Activated T-cell treated with anti-CD3 and anti-CD28 coated beads, Interleukin-2, amount 50 U/mL, for 72 hours (primary cell): Measurements from ENCODE around the gene HECA. TPM values are rescaled to one million over a fixed set of nuclear protein-coding genes. Genes with fewer than 3 reads are reported as not detected.

Experiments
- ATAC-seq, 2 donors: fragments of 150-1000 bp; cut with Tn5 transposase; replicated peaks in 1 of 2; 2 replicates each; pipeline ENCODE4 v1.10.0; 2021; ENCODE audit warnings: moderate library complexity in 2 of 2, mild to moderate bottlenecking in 1 of 2
- DNase-seq, 2 donors: peaks; one replicate each; pipeline ENCODE4 v3.0.0; 2021 to 2022; ENCODE audit warnings: mixed read lengths in 1 of 2
- H3K27ac Mint-ChIP-seq: one replicate; pipeline ENCODE4 v1.8.0; 2022; ENCODE audit warnings: mild to moderate bottlenecking, moderate library complexity, mixed read lengths
- H3K27me3 Mint-ChIP-seq: one replicate; pipeline ENCODE4 v1.8.0; 2022; ENCODE audit warnings: low read depth, mixed read lengths
- H3K36me3 Mint-ChIP-seq, 2 donors: one replicate each; pipeline ENCODE4 v1.8.0; 2022; ENCODE audit warnings: mixed read lengths in 2 of 2, mild to moderate bottlenecking in 1 of 2; ENCODE audit not compliant: insufficient read depth in 2 of 2
- H3K4me1 Mint-ChIP-seq: one replicate; pipeline ENCODE4 v1.8.0; 2022; ENCODE audit warnings: low read depth, mixed read lengths
- H3K4me3 Mint-ChIP-seq, 2 donors: one replicate each; pipeline ENCODE4 v1.8.0; 2022; ENCODE audit warnings: mild to moderate bottlenecking in 2 of 2, mixed read lengths in 2 of 2, moderate library complexity in 2 of 2
- H3K9me3 Mint-ChIP-seq, 2 donors: one replicate each; pipeline ENCODE4 v1.8.0; 2022; ENCODE audit warnings: mixed read lengths in 2 of 2
- total RNA-seq, 2 donors: library from RNA; stranded (reverse); gene quantifications; one replicate each; pipeline ENCODE4 v1.2.3, GENCODE V29; 2022

The HECA gene
- total RNA-seq, 2 donors from 2014 or later, result 77.6 to 89.7 TPM

DNA sequence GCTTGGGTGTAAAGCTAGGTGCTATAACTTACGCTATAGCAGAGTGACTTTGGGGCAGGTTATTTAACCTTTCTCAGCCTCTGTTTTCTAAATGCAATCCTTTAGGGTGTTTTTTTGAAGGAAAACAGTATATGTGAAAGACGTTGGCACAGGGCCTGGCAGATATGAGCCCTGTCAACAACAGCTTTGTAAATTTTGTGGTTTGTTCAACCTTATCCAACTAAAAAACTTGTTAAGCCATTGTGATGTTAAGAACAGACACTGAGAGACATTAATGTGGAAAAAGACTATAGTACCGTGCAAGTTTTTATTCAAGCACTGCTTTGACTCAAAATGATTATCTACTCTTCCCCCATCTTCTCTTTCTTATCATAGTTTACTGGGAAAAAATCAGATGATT lies 8.2 kb downstream of the HECA start:
- Mint-ChIP-seq H3K4me1 (peaks cover 90% of the 10 kb centered on the region), H3K4me3 (peak overlapping the region; percentile 82 to 97), H3K27ac (peak overlapping the region; percentile 100), H3K27me3 (no peaks in the 10 kb centered on the region), H3K36me3 (peaks cover 3 to 27% of the 10 kb centered on the region in 2 donors), H3K9me3 (no peaks in the 10 kb centered on the region)
- ATAC-seq (no peak), DNase-seq (no peak)

DNA sequence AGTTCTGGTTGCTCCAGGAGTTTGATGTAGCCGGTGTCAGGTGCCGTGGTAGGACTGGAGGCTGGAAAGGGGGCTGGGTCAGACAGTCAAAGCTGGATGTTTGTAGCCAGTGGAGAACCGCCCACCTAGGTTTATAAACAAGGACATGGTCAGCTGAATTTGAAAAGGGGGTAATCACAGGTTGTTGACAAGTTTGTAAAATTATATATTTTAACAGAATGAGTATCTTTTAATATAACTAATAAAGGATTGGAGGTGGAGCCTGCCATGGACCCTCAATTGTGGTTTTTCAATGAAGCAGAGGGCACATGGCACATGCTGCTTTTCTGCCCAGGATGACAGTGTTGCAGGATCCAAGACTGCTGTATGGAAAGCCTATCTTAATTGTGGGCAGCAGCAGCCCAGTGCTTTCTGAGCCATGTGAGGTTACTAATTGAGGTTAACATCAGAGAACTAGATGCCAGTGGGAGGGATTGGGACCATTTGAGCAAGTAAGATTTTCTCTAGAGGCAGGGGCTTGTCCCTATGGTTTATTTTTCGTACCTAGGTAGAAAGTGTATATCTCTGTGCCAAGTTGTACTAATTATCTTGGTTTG lies 9.7 kb downstream of the HECA start:
- ATAC-seq, result peak; percentile 28 to 32
- H3K36me3 Mint-ChIP-seq, result peaks cover 3 to 24% of the 10 kb centered on the region in 2 donors

DNA sequence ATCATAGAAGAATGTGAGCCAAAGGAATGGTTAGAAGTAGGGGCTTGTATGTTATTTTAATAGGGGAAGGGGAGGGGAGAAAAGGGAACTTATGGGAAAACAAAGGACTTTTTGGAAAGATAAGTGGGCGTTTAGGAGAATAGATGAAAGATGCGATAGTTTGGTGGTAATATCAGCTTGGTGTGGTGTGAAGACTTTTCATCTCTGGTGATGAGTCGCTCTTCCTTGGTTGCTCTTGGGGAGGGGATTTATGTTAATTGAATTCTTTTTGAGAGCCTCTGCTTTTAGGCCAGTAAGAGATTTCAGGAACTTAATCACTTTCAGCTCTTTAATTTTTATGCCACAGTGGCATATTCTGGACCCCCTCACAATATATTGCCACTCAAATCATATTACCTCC lies 10.8 kb downstream of the HECA start:
- H3K36me3 Mint-ChIP-seq, result peaks cover 0 to 24% of the 10 kb centered on the region in 2 donors
- no peaks in the 10 kb centered on the region for H3K9me3 Mint-ChIP-seq
- H3K4me1 Mint-ChIP-seq, result peaks cover 92% of the 10 kb centered on the region
- H3K27me3 Mint-ChIP-seq, result no peaks in the 10 kb centered on the region
- no peak for DNase-seq
- peak; percentile 27 to 28 for ATAC-seq
- H3K4me3 Mint-ChIP-seq, result peak overlapping the region; percentile 82 to 97
- H3K27ac Mint-ChIP-seq, result peak overlapping the region; percentile 100

More for the DNA sequence above, 9.7 kb downstream of the HECA start:
- Mint-ChIP-seq H3K4me1 (peaks cover 92% of the 10 kb centered on the region), H3K9me3 (no peaks in the 10 kb centered on the region), H3K27me3 (no peaks in the 10 kb centered on the region), H3K4me3 (peak overlapping the region; percentile 82 to 97), H3K27ac (peak overlapping the region; percentile 100)
- DNase-seq, result peak in 1 of 2 donors; percentile 43

DNA sequence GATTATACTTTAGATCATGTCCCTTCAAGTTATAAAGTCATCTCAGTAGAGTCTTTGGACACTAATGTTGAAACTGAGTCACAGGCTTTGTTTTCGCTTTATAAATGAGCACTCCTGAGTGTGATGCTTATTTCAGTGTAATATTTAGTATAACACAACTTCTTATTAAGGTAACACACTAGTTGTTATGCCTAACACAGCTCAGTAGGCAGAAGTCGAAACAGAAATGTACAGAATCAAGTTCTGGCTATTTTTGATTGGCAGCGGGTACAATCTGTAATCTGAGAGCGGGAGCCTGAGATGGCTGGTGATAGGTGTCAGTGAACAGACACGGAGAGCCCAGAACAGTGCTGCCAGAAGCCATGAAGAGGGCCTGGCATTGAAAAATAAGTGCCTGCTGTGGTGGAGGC lies 11.4 kb downstream of the HECA start:
- peaks cover 96% of the 10 kb centered on the region for H3K4me1 Mint-ChIP-seq
- peak; percentile 45 to 47 for DNase-seq
- ATAC-seq, result peak; percentile 76 to 82

DNA sequence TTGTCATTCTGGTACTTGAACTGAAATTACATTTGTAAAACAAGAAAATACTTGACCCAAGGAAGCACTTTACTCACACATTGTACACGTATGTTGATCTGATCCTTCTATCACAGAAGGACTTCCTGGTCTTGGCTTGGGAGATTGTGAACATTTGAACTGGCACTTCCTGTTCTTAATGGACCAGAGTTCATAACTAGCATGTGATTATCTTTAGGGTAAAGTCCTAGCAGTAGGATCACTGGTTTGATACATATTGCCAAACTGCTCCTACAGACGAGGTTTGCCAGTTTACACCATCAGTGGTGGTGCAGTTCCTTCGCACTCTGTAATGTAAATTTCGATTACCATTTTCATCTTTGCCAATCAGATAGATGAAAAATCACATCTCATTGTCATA lies 12.7 kb downstream of the HECA start:
- Mint-ChIP-seq H3K9me3 (no peaks in the 10 kb centered on the region), H3K27me3 (no peaks in the 10 kb centered on the region), H3K4me1 (peaks cover 100% of the 10 kb centered on the region), H3K4me3 (peak overlapping the region; percentile 82 to 97), H3K36me3 (peaks cover 0 to 17% of the 10 kb centered on the region in 2 donors), H3K27ac (peak overlapping the region; percentile 100)
- DNase-seq (no peak), ATAC-seq (no peak)

More for the DNA sequence above, 11.4 kb downstream of the HECA start:
- peaks cover 0 to 23% of the 10 kb centered on the region in 2 donors for H3K36me3 Mint-ChIP-seq
- H3K27me3 Mint-ChIP-seq, result no peaks in the 10 kb centered on the region
- peak overlapping the region; percentile 82 to 97 for H3K4me3 Mint-ChIP-seq
- H3K27ac Mint-ChIP-seq, result peak overlapping the region; percentile 100
- no peaks in the 10 kb centered on the region for H3K9me3 Mint-ChIP-seq

DNA sequence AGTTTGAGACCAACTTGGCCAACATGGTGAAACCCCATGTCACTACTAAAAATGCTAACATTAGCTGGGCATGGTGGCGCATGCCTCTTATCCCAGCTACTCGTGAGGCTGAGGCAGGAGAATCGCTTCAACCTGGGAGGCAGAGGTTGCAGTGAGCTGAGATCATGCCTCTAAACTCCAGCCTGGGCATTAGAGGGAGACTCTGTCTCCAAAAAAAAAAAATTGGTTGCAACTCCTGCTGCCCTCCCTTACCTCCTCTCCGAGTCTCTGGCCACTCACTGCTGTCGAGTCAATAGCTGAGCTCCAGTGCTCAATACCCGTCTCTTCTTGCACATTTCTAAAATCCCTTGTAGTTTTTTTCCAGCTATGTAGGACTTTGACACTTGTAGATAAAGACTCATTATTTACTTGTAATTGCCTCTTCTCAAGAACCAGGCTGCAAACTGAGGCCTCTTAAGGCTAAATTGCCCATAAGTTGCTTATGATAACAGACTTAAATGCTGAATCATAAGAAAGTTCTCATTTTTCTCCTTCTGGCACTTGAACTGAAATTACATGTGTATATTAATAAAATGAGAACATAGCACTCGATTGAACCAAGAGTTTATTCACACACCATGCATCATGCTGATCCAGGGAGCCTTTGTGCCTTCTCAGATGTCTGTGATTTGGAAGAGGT lies 13.8 kb downstream of the HECA start:
- no peaks in the 10 kb centered on the region for H3K9me3 Mint-ChIP-seq
- H3K27me3 Mint-ChIP-seq, result no peaks in the 10 kb centered on the region
- H3K36me3 Mint-ChIP-seq, result peaks cover 0 to 7% of the 10 kb centered on the region in 2 donors
- H3K4me3 Mint-ChIP-seq, result peak overlapping the region; percentile 82 to 97
- H3K4me1 Mint-ChIP-seq, result peaks cover 97% of the 10 kb centered on the region
- ATAC-seq (no peak), DNase-seq (no peak)
- peak overlapping the region; percentile 99 for H3K27ac Mint-ChIP-seq

DNA sequence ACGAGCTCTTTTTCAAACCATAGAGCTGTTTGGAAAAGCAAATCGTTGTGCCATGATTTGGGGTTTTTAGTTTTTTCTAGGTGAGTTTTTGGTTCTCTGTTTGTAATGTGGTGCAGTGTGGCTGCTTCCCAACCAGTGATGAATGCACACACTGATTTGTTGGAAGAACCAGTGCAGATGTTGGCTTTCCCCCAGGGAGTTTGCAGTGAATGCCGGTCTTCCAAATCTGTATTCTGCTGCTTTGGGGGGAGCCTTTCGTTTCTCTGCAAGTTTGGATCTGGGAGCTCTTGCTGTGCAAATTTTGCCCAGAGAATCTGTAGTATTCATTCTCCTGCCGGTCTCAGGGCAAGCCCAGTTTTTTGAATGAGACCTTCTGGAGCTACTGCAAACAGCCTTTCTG lies 14.5 kb downstream of the HECA start:
- ATAC-seq (no peak), DNase-seq (no peak)
- H3K4me1 Mint-ChIP-seq, result peaks cover 97% of the 10 kb centered on the region
- H3K4me3 Mint-ChIP-seq, result peak overlapping the region; percentile 82 to 97
- peaks cover under 1 to 6% of the 10 kb centered on the region in 2 donors for H3K36me3 Mint-ChIP-seq
- no peaks in the 10 kb centered on the region for H3K9me3 Mint-ChIP-seq
- H3K27ac Mint-ChIP-seq, result peak overlapping the region; percentile 99
- no peaks in the 10 kb centered on the region for H3K27me3 Mint-ChIP-seq

DNA sequence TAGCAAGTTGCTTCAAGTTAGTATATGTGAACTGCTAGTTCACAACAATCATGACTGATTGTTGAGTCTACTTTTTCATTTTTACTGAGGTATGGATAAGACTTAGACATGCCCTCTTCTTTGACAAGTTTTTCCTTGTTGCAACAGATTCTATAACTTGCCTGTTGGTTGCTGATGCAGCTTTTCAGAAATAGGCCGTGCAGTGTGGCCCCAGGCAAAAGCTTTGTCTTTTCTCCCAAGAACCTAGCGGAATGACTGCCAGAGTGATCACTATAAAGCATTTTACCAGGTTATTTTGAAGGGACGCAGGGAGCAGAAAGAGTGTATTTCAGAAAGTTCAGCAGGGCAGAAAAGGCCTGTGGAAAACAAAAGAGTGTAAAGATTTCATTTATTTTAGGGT lies 16.0 kb downstream of the HECA start:
- H3K4me3 Mint-ChIP-seq, result peak overlapping the region; percentile 73 to 97
- peaks cover 95% of the 10 kb centered on the region for H3K4me1 Mint-ChIP-seq
- DNase-seq (no peak), ATAC-seq (peak in 1 of 2 donors; percentile 3)
- H3K36me3 Mint-ChIP-seq, result peaks cover 1 to 8% of the 10 kb centered on the region in 2 donors
- H3K9me3 Mint-ChIP-seq, result no peaks in the 10 kb centered on the region
- no peaks in the 10 kb centered on the region for H3K27me3 Mint-ChIP-seq
- peak overlapping the region; percentile 100 for H3K27ac Mint-ChIP-seq

DNA sequence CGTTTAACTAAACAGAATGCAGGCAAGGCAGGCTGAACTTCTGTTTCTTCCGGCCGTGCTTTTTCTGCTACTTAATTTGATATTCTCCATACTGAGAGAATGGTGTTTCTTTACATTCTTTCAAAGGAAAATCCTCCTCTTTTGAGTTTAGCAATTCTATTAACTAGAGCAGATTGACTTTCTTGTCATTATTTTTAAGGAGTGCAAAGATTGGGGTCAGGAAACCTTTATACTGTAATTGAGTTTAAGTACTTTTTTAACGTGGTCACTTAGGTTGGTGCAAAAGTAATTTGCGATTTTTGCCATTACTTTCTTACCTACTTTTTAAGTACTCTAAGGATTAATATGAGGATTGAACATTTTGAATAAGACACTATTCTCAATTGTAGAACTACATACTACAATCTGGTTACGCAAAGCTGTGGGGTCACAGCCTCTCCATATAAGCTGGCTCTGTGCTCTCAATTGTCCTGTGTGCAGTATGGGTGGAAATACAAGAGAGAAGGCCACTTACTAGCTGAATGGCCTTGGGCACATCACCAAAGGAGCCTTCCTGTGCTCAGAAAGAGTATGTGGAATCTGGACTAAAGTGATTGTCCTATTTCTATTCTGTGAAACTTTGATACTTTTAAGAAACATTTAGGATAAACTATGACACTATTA lies 16.7 kb downstream of the HECA start:
- no peak for DNase-seq
- peak; percentile 2 to 5 for ATAC-seq
- H3K36me3 Mint-ChIP-seq, result peaks cover 1 to 10% of the 10 kb centered on the region in 2 donors
- no peaks in the 10 kb centered on the region for H3K27me3 Mint-ChIP-seq
- H3K4me3 Mint-ChIP-seq, result peak overlapping the region; percentile 73 to 97
- H3K4me1 Mint-ChIP-seq, result peaks cover 95% of the 10 kb centered on the region
- H3K27ac Mint-ChIP-seq, result peak overlapping the region; percentile 100
- no peaks in the 10 kb centered on the region for H3K9me3 Mint-ChIP-seq

DNA sequence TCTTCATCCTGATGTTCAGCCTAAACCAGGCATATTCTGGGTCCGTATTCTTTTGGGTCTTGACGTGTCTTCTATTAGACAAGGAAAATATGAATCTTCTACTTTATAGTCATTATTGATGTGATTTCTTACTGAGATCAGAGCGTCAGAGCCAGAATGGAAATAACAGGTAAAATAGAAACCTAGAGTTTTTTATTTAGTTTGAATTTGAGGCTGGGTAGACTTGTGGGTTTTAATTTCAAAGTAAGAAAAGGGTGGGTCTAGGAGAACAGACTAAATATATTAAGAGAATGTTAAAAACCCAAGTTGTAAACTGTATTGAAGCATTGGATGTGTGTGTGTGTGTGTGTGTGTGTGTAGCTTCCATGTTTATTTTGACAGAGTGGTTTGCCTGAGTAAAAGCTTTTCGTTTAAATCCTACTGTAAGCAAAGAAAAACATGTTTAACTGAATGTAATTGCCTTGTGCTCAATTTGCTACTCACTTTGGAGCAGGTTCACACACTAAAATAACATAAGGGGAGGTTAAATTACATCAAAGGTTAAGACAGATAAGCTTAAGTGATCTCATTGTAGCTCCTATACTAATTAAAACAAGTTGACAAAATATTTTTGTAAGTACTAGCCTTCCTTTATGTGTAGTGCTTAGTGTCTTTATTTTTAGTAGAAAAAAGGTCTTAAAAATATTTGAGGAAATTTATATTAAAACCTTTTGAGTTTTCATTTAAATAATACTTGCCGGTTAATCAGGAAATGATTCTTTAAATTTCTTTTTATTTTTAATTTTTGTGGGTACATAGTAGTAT lies 17.4 kb downstream of the HECA start:
- no peaks in the 10 kb centered on the region for H3K27me3 Mint-ChIP-seq
- ATAC-seq, result peak; percentile 50 to 51
- H3K4me1 Mint-ChIP-seq, result peaks cover 95% of the 10 kb centered on the region
- H3K4me3 Mint-ChIP-seq, result peak overlapping the region; percentile 73 to 97
- H3K36me3 Mint-ChIP-seq, result peaks cover 1 to 14% of the 10 kb centered on the region in 2 donors
- H3K9me3 Mint-ChIP-seq, result no peaks in the 10 kb centered on the region
- peak overlapping the region; percentile 100 for H3K27ac Mint-ChIP-seq
- no peak for DNase-seq

DNA sequence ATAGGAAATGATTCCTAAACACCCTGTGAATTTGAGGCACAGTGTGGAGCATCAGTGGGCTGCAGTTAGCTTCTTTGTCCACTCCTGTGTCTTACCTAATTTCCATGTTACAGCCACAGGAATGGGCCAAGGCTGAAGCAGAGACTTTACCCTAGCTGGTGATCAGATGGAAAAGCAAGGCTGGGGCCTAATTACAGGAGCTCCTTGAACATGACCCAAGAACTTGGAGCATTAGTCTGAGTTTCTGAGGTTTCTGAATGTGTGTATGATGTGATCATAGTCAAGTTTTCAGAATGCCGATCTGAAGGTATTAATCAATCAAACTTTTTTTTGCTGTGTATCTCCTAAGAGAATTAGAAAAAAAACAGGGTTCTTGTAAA lies 18.0 kb downstream of the HECA start:
- Mint-ChIP-seq H3K4me3 (peak overlapping the region; percentile 73 to 79), H3K27ac (peak overlapping the region; percentile 100), H3K4me1 (peaks cover 95% of the 10 kb centered on the region), H3K36me3 (peaks cover 4 to 18% of the 10 kb centered on the region in 2 donors), H3K27me3 (no peaks in the 10 kb centered on the region), H3K9me3 (no peaks in the 10 kb centered on the region)
- ATAC-seq (peak; percentile 16 to 20), DNase-seq (no peak)

DNA sequence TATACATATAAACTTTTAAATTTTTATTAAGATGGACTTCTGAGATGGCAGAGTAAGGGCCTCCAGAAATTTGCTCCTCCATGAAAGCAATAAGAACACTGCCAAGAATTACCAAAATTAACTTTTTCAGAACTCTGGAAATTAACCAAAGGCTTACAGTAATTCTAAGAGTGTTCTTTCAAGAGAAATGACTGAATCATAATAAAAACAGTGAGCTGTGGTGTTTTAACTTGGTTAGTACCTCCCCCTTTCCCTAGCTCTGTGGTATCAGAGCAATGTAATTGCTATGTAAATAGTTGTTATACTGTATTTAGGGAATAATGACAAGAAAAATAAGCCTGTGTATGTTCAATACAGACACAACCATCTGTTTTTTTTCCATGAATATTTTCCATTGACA lies 19.0 kb downstream of the HECA start:
- no peaks in the 10 kb centered on the region for H3K9me3 Mint-ChIP-seq

More for the DNA sequence above, 19.0 kb downstream of the HECA start:
- ATAC-seq (peak; percentile 54 to 61), DNase-seq (no peak)
- Mint-ChIP-seq H3K4me3 (peak overlapping the region; percentile 70 to 76), H3K36me3 (peaks cover 4 to 18% of the 10 kb centered on the region in 2 donors), H3K27me3 (no peaks in the 10 kb centered on the region), H3K4me1 (peaks cover 87% of the 10 kb centered on the region), H3K27ac (peak overlapping the region; percentile 95)
